Measurements from ENCODE around the gene ADGRG6.

The ADGRG6 gene

GRCh38 chr6:142385352-142385751 is 83.5 kb downstream of the ADGRG6 start:
- Histone ChIP-seq H3K9ac (ENCODE audit: low read depth, low read length, poor library complexity, severe bottlenecking) (no peak overlapping the region), H3F3A (ENCODE audit: low read depth) (no peaks in the 10 kb centered on the region), H3K9me2 (replicated peaks; ENCODE audit: low read depth, low read length) (no peaks in the 10 kb centered on the region), H3K4me3 (ENCODE audit: low read length, poor library complexity, severe bottlenecking) (no peak overlapping the region), H4K20me1 (ENCODE audit: insufficient read depth, low read length, poor library complexity, severe bottlenecking) (no peaks in the 10 kb centered on the region), H3K36me3 (ENCODE audit: insufficient read depth, low read length) (no peaks in the 10 kb centered on the region), H3K27me3 (ENCODE audit: insufficient read depth, low read length, poor library complexity, severe bottlenecking) (no peaks in the 10 kb centered on the region), H3K4me2 (ENCODE audit: low read depth, low read length, poor library complexity, severe bottlenecking) (no peak overlapping the region), H2AFZ (ENCODE audit: low read length) (no peak overlapping the region), H3K79me2 (ENCODE audit: insufficient read depth, low read length) (no peaks in the 10 kb centered on the region), H3K4me1 (ENCODE audit: insufficient read depth, low read length, poor library complexity, severe bottlenecking) (no peaks in the 10 kb centered on the region), H3K9me3 (ENCODE audit: insufficient read depth, low read depth, low read length) (no peaks in the 10 kb centered on the region)
- TF ChIP-seq CTCF (conservative IDR thresholded peaks at IDR 0.05; ENCODE audit: low read length) (no peak), EZH2phosphoT487 (IDR thresholded peaks at IDR 0.05; ENCODE audit: borderline replicate concordance) (no peak)

- Histone ChIP-seq H4K20me1 (ENCODE audit: insufficient read depth, low read length, poor library complexity, severe bottlenecking) (no peaks in the 10 kb centered on the region), H2AFZ (ENCODE audit: low read length) (no peak overlapping the region), H3K4me1 (ENCODE audit: insufficient read depth, low read length, poor library complexity, severe bottlenecking) (peaks cover 6% of the 10 kb centered on the region), H3K9me2 (replicated peaks; ENCODE audit: low read depth, low read length) (no peaks in the 10 kb centered on the region), H3K36me3 (ENCODE audit: insufficient read depth, low read length) (no peaks in the 10 kb centered on the region), H3K79me2 (ENCODE audit: insufficient read depth, low read length) (no peaks in the 10 kb centered on the region), H3K27me3 (ENCODE audit: insufficient read depth, low read length, poor library complexity, severe bottlenecking) (no peaks in the 10 kb centered on the region), H3K9ac (ENCODE audit: low read depth, low read length, poor library complexity, severe bottlenecking) (no peak overlapping the region), H3F3A (ENCODE audit: low read depth) (no peaks in the 10 kb centered on the region), H3K4me2 (ENCODE audit: low read depth, low read length, poor library complexity, severe bottlenecking) (no peak overlapping the region), H3K4me3 (ENCODE audit: low read length, poor library complexity, severe bottlenecking) (no peak overlapping the region), H3K9me3 (ENCODE audit: insufficient read depth, low read depth, low read length) (no peaks in the 10 kb centered on the region)
- TF ChIP-seq EZH2phosphoT487 (IDR thresholded peaks at IDR 0.05; ENCODE audit: borderline replicate concordance), result no peak
- TF ChIP-seq CTCF (conservative IDR thresholded peaks at IDR 0.05; ENCODE audit: low read length), result no peak
Observed at GRCh38 chr6:142386657-142387056, 84.8 kb downstream of the ADGRG6 start.

- no peaks in the 10 kb centered on the region for H3K79me2 ChIP-seq (ENCODE audit: insufficient read depth, low read length)
- no peaks in the 10 kb centered on the region for H3K27me3 ChIP-seq (ENCODE audit: insufficient read depth, low read length, poor library complexity, severe bottlenecking)
- no peaks in the 10 kb centered on the region for H3F3A ChIP-seq (ENCODE audit: low read depth)
- peaks cover 8% of the 10 kb centered on the region for H3K4me1 ChIP-seq (ENCODE audit: insufficient read depth, low read length, poor library complexity, severe bottlenecking)
- H3K4me3 ChIP-seq (ENCODE audit: low read length, poor library complexity, severe bottlenecking), result no peak overlapping the region
- no peak overlapping the region for H2AFZ ChIP-seq (ENCODE audit: low read length)
- no peaks in the 10 kb centered on the region for H3K9me3 ChIP-seq (ENCODE audit: insufficient read depth, low read depth, low read length)
- no peak for TF ChIP-seq EZH2phosphoT487 (IDR thresholded peaks at IDR 0.05; ENCODE audit: borderline replicate concordance)
- TF ChIP-seq CTCF (conservative IDR thresholded peaks at IDR 0.05; ENCODE audit: low read length), result peak; percentile 85
- H3K9ac ChIP-seq (ENCODE audit: low read depth, low read length, poor library complexity, severe bottlenecking), result no peak overlapping the region
- no peaks in the 10 kb centered on the region for H4K20me1 ChIP-seq (ENCODE audit: insufficient read depth, low read length, poor library complexity, severe bottlenecking)
- H3K4me2 ChIP-seq (ENCODE audit: low read depth, low read length, poor library complexity, severe bottlenecking), result no peak overlapping the region
- no peaks in the 10 kb centered on the region for H3K36me3 ChIP-seq (ENCODE audit: insufficient read depth, low read length)
- no peaks in the 10 kb centered on the region for H3K9me2 ChIP-seq (replicated peaks; ENCODE audit: low read depth, low read length)
Observed at GRCh38 chr6:142387997-142388815, 86.4 kb downstream of the ADGRG6 start.
